GM19467 (cell line): Measurements from ENCODE around the gene CPN1.
"Not testable (repeated sequence)": the region's sequence is repeated elsewhere in the genome, so short reads cannot be mapped to it uniquely, and the experiment has no call there.

Experiments used
- ATAC-seq: cut with Tn5 transposase; IDR thresholded peaks from one replicate; pipeline ENCODE4 v1.9.1; 2021; ENCODE audit warnings: mild to moderate bottlenecking, moderate library complexity; ENCODE audit not compliant: unreplicated experiment

Gene CPN1

GRCh38 chr10:100082276-100082675, 607 bp upstream of the CPN1 start:
- not testable (repeated sequence) for ATAC-seq

GRCh38 chr10:100076750-100077149, 4.9 kb downstream of the CPN1 start:
- no peak for ATAC-seq

DNA sequence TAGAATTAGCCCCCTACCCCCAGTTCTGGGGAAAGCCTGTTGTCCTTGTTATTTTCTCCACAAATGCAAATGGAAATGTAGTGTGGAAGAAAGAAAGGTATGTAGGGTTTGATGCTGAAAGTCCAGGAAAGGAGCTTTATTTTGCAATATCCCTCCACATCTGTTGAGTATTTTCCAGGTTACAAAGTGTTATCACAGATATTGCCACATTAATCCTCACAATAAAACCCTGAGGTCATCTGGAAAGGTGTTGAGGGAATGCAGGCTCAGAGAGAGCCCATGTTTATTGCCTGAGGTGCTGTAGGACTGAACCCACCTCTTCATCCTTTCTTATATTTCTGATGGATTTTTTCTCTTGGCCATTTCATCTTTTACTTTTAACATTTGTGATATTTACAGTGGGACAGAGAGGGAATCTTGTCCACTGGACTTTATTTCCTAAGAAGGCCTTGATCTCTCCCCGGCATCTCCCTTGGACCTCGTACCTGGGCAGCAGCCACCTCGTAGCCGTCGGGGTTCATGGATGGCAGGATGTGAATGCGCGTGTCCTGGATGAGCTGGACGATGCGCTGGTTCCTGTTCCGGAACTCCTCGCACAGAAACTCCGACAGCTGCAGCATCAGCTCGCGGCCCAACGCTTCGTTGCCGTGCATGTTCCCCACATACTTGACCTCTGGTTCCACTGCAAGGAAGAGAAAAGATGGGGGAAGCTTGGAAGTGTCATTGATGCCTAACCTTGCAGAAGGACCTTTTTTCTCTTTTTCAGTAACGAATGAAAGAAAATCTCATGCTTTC, 6.0 kb downstream of the CPN1 start:
- ATAC-seq = no peak

GRCh38 chr10:100072514-100072913, 9.2 kb downstream of the CPN1 start:
- ATAC-seq = no peak

DNA sequence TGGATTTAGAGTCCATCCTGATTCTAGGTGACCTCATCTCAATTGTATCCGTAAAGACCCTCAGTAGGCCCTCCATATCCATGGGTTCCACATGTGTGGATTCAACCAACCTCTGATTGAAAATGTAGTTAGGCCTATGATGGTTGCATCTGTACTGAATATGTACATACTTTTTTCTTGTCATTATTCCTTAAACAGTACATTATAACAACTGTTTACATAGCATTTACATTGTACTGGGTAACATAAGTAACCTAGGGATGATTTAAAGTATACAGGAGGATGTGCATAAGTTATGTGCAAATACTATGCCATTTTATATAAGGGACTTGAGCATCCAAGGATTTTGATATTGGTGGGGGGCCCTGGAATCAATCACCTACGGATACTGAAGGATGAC, 10.1 kb downstream of the CPN1 start:
- no peak for ATAC-seq

DNA sequence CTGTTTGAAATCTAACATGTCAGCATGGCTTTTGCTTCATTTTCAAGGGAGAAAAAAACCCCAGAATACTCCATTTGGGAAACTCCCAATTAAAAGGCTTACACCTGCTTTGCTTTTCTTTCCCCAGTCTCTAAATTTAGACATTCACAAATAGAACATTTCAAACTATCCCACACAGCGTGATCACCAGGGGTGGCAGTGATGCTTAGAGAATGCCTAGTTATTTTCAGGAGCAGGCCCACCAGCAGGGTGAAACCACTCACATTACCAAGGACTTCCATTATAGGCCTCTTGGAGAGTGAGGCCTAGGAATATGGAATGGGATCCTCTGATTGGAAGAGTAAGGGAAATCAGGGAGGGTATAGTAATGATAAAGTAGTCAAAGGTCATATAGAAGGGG, 14.2 kb downstream of the CPN1 start:
- no peak for ATAC-seq

DNA sequence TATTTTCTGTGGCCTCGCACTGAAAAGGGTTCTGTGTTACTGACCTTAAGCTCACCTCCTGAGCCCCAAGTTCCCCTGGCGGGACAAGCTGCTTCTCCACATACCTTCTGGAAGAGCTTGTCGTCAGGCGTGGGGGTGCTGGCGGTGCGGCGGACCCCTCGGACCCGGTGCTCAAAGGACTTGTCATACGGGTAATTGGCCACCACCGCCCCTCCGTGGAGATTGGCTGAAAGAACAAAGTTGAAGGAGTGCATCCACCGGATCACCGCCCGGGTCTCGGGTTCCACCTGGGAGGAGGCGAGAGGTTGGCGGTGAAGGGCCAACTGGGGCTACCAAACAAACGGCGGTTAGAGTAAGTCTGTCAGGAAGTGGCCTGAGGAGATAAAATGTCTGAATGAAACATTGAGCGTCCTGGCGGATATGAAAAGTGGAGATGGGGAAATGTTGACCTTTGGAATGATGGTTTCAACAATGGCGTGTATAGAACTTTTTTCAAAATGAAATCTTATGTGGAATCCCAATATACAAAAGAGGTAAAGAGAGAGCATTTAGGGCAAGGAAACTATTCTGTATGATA, 16.5 kb downstream of the CPN1 start:
- no peak for ATAC-seq

- no peak for ATAC-seq
Observed at GRCh38 chr10:100061401-100061800, 20.3 kb downstream of the CPN1 start.

- no peak for ATAC-seq
Observed at GRCh38 chr10:100057948-100058347, 23.7 kb downstream of the CPN1 start.

- ATAC-seq = no peak
Observed at GRCh38 chr10:100053686-100054460, 27.8 kb downstream of the CPN1 start.

DNA sequence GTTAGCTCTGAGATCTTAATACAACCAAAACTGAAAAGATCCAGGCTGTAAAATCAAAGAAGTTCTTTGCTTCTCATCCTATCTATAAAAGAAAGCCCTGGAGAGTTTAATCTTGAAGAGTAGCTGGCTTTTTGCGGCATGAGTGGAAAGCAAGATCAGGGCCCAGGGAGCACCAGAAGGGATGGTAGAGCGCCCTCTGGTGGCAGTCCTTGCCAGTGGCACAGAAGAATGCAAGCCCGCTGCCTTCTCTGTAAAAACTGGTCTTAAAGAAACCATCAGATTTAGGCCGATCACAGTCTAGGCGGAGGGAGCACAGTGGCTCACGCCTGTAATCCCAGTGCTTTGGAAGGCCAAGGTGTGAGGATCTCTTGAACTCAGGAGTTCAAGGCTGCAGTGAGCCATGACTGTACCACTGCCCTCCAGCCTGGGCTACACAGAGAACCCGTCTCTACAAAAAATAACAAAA, 35.6 kb downstream of the CPN1 start:
- no peak for ATAC-seq

DNA sequence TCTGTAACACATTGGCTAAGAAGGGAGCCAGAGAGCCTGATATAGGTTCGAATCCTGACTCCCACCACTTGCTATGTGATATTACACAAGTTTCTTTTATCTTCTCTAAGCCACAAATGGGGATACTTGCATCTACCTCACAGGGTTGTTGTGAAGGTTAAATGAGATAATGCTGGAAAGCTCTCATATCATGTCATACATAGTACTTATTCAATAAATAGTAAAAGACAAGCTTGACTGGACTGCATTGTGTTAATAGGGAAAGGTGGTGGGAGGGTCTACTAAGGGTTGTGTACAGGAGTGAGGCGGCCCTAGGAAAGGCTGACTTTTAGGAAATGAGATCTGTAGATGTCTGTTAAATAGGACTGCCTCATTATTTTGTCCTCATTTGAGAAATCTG, 36.1 kb downstream of the CPN1 start:
- ATAC-seq = no peak

DNA sequence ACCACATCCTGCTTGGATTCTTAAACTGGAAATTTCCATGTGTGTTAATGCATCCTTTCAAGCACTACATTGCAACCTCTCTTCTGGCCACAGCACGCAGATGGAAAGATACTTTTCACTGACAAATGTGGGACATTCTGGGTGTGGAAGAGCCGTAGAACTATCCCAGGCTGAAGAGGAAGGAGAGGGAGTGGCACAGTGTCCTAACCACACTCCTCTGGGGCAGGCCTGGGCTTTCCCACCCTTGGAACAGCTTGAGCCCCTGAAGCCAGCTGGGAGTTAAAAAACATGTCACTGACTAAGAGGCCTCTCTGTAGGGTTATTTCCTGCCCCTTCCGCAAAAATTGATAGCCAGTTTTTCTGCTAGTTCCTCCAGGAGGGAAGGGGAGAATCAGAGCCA, 37.9 kb downstream of the CPN1 start:
- ATAC-seq = no peak

DNA sequence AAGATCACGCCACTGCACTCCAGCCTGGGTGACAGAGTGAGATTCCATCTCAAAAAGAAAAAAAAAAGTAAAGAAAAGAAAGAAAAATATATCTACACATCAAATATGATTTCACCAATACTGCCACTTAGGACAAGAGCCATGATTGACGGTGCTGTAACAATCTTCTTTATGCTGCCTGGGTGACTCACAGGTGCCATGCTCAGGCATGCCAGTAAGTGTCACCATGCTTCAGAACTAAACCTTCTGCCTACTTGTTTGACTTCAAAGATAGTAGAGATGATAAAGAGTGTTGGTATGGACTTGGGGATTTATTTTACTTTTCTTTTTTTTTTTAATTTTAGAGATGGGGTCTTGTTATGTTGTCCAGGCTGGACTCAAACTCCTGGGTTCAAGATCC, 38.3 kb downstream of the CPN1 start:
- no peak for ATAC-seq

- ATAC-seq = no peak
Observed at GRCh38 chr10:100041306-100042002, 40.2 kb downstream of the CPN1 start.

- ATAC-seq = no peak
Observed at GRCh38 chr10:100038561-100039071, 43.1 kb downstream of the CPN1 start.

- ATAC-seq = no peak
Observed at GRCh38 chr10:100037758-100038315, 43.8 kb downstream of the CPN1 start.

DNA sequence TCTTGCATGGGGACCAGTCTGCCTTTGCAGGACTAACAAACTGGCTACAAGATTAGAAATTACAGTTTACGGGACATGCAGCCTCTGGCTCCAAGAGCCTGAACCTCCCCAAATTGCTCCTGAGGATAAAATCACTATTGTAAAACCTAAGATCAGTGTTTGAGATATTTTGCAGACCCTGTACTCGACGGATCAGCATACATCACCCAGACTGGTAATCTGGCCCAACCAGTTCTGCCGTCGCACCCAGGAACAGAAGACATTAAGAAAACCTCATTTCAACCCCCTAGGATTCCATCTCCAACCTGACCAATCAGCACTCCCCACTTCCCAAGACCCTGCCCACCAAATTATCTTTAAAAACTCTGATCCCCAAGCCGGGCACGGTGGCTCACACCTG, 44.8 kb downstream of the CPN1 start:
- ATAC-seq = no peak

- ATAC-seq = no peak
Observed at GRCh38 chr10:100033766-100034418, 47.8 kb downstream of the CPN1 start.

GRCh38 chr10:100027416-100027815, 54.3 kb downstream of the CPN1 start:
- ATAC-seq = no peak
